ENCODE measurements around the gene FGFBP2. TPM values are rescaled to one million over a fixed set of nuclear protein-coding genes. Genes with fewer than 3 reads are reported as not detected.
"Not testable (repeated sequence)": the region's sequence is repeated elsewhere in the genome, so short reads cannot be mapped to it uniquely, and the experiment has no call there.

FGFBP2 gene
- total and polyA plus RNA-seq, 2 experiments from 2014 or later, result not detected

DNA sequence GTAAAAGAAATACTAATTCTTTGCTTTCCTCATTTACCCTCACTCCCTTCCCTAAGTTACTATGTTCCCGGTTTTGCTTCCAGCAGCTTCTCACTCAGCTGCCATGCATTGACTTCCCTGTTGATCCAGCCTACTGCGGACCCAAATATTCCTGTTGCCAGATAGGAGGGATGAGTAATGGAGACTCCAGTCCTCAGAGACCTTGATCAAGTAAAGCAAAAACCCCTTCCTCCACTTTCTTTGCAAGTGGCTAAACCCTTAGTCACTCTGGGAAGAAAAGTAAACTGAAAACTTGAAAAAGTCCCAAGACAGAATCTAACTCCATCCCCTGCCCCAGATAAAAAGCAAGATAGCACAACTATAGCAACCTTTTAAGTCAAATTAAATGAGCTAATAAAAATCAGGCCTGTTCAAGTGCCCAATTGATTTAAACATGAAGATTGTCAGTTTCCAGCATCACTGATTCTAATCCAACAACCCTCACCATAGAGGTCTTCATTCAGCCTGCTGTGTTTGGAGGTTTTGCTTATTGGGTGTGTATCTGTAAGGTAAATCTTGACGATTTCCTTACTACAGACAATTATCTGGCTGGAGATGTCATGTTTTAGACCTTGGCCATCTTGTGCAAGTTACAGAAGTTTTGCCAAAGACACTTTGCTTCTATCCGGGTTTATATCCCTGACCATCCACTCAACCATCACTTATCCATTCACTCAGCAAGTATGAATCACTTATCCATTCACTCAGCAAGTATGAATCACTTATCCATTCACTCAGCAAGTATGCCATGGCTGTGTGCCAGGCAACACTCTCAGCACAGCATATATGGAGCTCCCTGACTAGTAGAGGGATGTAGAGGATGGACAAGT lies 42.0 kb downstream of the FGFBP2 start:
- DNase-seq, result peak; percentile 94
- Histone ChIP-seq H3K9ac (no peak overlapping the region), H3F3A (ENCODE audit: insufficient read depth) (peaks cover 17% of the 10 kb centered on the region), H3K36me3 (ENCODE audit: low read depth) (no peaks in the 10 kb centered on the region), H3K27ac (peak overlapping the region; percentile 63), H3K4me3 (peak overlapping the region; percentile 15; the same call in 1 of the 2 replicates), H4K20me1 (ENCODE audit: insufficient read depth) (no peaks in the 10 kb centered on the region), H3K4me1 (ENCODE audit: insufficient read depth) (peaks cover 17% of the 10 kb centered on the region), H3K79me2 (ENCODE audit: insufficient read depth) (no peaks in the 10 kb centered on the region), H3K9me2 (ENCODE audit: insufficient read depth) (no peaks in the 10 kb centered on the region), H2AFZ (peak overlapping the region; percentile 1; the same call in 1 of the 2 replicates), H3K27me3 (replicated peaks; ENCODE audit: insufficient read depth) (no peaks in the 10 kb centered on the region), H3K4me2 (ENCODE audit: unreplicated experiment) (peak overlapping the region; percentile 53), H3K9me3 (ENCODE audit: low read depth) (no peaks in the 10 kb centered on the region)
- in situ Hi-C loops (cut with MboI), result no loop called here
- TF ChIP-seq EZH2 (IDR thresholded peaks at IDR 0.05; ENCODE audit: insufficient read depth, poor library complexity, severe bottlenecking), result no peak
- no peak for TF ChIP-seq EZH2phosphoT487 (IDR thresholded peaks at IDR 0.05; ENCODE audit: insufficient read depth, low read depth)
- WGBS, 2 experiments (ENCODE audit: low coverage in 1 of 2, low lambda C conversion rate in 2 of 2, missing lambda C conversion rate in 2 of 2), result 16 to 20% methylated on average over 4 of the region's 4 CpGs

DNA sequence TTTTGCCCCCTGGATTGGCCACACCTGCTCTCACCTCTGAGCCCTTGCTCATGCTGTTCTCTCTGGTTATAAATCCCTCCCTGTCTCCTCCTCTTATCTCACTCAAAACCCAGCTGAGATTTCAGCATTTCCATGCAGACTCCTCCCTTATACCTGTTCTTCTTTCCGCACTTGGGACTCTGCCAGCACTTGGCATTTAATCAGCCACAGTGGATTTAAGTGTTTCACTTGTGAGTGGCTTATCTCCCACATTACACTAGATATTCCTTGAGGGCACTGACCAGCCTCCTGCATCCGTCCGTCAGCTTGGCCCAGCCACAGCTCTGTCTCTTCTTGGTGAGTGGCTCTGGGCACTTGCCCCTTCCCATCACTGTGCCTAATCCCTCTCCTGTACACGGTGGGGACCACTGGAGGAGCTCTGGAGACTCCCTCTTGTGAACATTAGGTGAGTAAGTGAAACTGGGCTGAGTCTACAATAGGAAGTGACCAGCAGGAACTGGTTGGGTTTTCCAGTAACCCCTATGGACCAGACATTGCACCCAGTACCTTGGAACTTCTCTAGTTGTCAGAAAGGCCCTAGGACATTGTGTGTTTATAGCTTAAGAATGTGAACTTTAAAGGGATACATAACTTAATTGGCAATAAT lies 44.4 kb downstream of the FGFBP2 start:
- Histone ChIP-seq H3K27me3 (replicated peaks; ENCODE audit: insufficient read depth) (no peaks in the 10 kb centered on the region), H3K9ac (no peak overlapping the region), H3K27ac (no peak overlapping the region), H3K9me3 (ENCODE audit: low read depth) (no peaks in the 10 kb centered on the region), H3K4me1 (ENCODE audit: insufficient read depth) (peaks cover 27% of the 10 kb centered on the region), H3K36me3 (ENCODE audit: low read depth) (no peaks in the 10 kb centered on the region), H3K4me2 (ENCODE audit: unreplicated experiment) (no peak overlapping the region), H3F3A (ENCODE audit: insufficient read depth) (peaks cover 22% of the 10 kb centered on the region), H2AFZ (no peak overlapping the region), H3K9me2 (ENCODE audit: insufficient read depth) (no peaks in the 10 kb centered on the region), H4K20me1 (ENCODE audit: insufficient read depth) (no peaks in the 10 kb centered on the region), H3K79me2 (ENCODE audit: insufficient read depth) (no peaks in the 10 kb centered on the region), H3K4me3 (no peak overlapping the region)
- in situ Hi-C loops (cut with MboI), result no loop called here
- WGBS, 2 experiments (ENCODE audit: low coverage in 1 of 2, low lambda C conversion rate in 2 of 2, missing lambda C conversion rate in 2 of 2), result 59 to 69% methylated on average over 4 of the region's 4 CpGs
- TF ChIP-seq EZH2 (IDR thresholded peaks at IDR 0.05; ENCODE audit: insufficient read depth, poor library complexity, severe bottlenecking) (no peak), EZH2phosphoT487 (IDR thresholded peaks at IDR 0.05; ENCODE audit: insufficient read depth, low read depth) (no peak)
- DNase-seq, result no peak

DNA sequence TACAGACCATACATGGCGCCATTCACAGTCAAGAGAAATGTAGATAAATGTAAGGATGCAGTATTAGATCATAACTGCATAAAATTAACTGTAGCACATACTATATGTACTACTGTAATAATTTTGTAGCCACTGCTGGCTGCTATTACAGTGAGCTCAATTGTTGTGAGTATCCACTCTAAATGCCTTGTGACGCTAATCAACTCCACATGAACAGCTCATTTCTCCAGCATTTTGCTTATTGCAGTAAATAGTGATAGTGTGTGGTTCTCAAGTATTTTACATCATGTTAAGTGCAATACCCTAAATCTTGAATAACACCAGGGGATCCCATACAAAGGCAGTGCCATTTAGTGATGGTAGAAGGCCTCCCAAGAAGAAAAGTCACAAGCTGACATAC lies 45.7 kb downstream of the FGFBP2 start:
- peaks cover 37% of the 10 kb centered on the region for H3K4me1 ChIP-seq (ENCODE audit: insufficient read depth)
- H3K4me2 ChIP-seq (ENCODE audit: unreplicated experiment), result no peak overlapping the region
- H3K9ac ChIP-seq, result no peak overlapping the region
- H4K20me1 ChIP-seq (ENCODE audit: insufficient read depth), result no peaks in the 10 kb centered on the region
- no peaks in the 10 kb centered on the region for H3K9me3 ChIP-seq (ENCODE audit: low read depth)
- no peaks in the 10 kb centered on the region for H3K79me2 ChIP-seq (ENCODE audit: insufficient read depth)
- 75 to 81% methylated on average over 2 of the region's 2 CpGs for WGBS, 2 experiments (ENCODE audit: low coverage in 1 of 2, low lambda C conversion rate in 2 of 2, missing lambda C conversion rate in 2 of 2)
- H3K4me3 ChIP-seq, result no peak overlapping the region
- DNase-seq, result peak; percentile 58
- H3K27ac ChIP-seq, result no peak overlapping the region
- TF ChIP-seq EZH2phosphoT487 (IDR thresholded peaks at IDR 0.05; ENCODE audit: insufficient read depth, low read depth), result no peak
- no peak for TF ChIP-seq EZH2 (IDR thresholded peaks at IDR 0.05; ENCODE audit: insufficient read depth, poor library complexity, severe bottlenecking)
- H3K27me3 ChIP-seq (replicated peaks; ENCODE audit: insufficient read depth), result no peaks in the 10 kb centered on the region
- no peak overlapping the region for H2AFZ ChIP-seq
- in situ Hi-C loops (cut with MboI), result no loop called here
- no peaks in the 10 kb centered on the region for H3K9me2 ChIP-seq (ENCODE audit: insufficient read depth)
- H3K36me3 ChIP-seq (ENCODE audit: low read depth), result no peaks in the 10 kb centered on the region
- H3F3A ChIP-seq (ENCODE audit: insufficient read depth), result peaks cover 34% of the 10 kb centered on the region

- peaks cover 34% of the 10 kb centered on the region for H3F3A ChIP-seq (ENCODE audit: insufficient read depth)
- H3K79me2 ChIP-seq (ENCODE audit: insufficient read depth); DNase-seq; H3K27ac ChIP-seq; H3K36me3 ChIP-seq (ENCODE audit: low read depth); in situ Hi-C loops (cut with MboI); H3K9ac ChIP-seq; H4K20me1 ChIP-seq (ENCODE audit: insufficient read depth); H3K9me2 ChIP-seq (ENCODE audit: insufficient read depth); H3K4me3 ChIP-seq; H3K9me3 ChIP-seq (ENCODE audit: low read depth); H3K4me2 ChIP-seq (ENCODE audit: unreplicated experiment); H2AFZ ChIP-seq; H3K27me3 ChIP-seq (replicated peaks; ENCODE audit: insufficient read depth): not testable (repeated sequence)
- H3K4me1 ChIP-seq (ENCODE audit: insufficient read depth), result peaks cover 32% of the 10 kb centered on the region
- WGBS, 2 experiments (ENCODE audit: low coverage in 1 of 2, low lambda C conversion rate in 2 of 2, missing lambda C conversion rate in 2 of 2), result 93 to 99% methylated on average over 9 of the region's 9 CpGs
These were observed 46.6 kb downstream of the FGFBP2 start for GRCh38 chr4:15916358-15916757.

Measured in GM23248 (cell line).